GM18868 (cell line): ENCODE data around the gene BUD13.
"Not testable (repeated sequence)": the region's sequence is repeated elsewhere in the genome, so short reads cannot be mapped to it uniquely, and the experiment has no call there.

Experiments used
- ATAC-seq: cut with Tn5 transposase; IDR thresholded peaks from one replicate; pipeline ENCODE4 v1.9.1; 2021; ENCODE audit warnings: mild to moderate bottlenecking, moderate library complexity; ENCODE audit not compliant: unreplicated experiment

BUD13 gene

DNA sequence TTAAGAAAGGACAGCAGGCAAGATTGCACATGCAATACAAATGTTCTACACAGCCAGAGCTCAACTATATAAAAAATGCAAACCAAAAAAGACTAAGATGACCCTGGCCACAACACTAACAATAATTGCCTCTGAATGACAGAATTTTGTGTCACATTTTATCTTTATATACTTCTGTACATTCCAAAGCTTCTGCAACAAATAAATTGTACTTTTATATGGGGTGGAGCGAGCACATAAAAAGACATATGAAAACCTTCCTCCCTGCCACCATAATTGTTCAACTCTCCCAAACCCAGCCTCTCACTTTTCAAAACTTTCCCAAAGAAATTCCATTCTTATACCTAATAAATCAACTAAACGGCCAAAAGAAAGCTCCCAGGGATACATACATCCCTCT, 10.7 kb downstream of the BUD13 start:
- no peak for ATAC-seq

DNA sequence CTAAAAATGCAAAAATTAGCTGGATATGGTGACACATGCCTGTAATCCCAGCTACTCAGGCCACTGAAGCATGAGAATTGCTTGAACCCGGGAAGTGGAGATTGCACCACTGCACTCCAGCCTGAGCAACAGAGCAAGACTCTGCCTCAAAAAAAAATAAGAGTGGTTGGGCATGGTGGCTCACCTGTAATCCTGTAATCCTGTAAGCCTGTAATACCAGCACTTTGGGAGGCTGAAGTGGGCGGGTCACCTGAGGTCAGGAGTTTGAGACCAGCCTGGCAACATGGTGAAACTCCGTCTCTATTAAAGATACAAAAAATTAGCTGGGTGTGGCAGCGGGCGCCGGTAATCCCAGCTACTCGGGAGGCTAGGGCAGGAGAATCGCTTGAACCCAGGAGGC, 16.7 kb downstream of the BUD13 start:
- ATAC-seq = not testable (repeated sequence)

DNA sequence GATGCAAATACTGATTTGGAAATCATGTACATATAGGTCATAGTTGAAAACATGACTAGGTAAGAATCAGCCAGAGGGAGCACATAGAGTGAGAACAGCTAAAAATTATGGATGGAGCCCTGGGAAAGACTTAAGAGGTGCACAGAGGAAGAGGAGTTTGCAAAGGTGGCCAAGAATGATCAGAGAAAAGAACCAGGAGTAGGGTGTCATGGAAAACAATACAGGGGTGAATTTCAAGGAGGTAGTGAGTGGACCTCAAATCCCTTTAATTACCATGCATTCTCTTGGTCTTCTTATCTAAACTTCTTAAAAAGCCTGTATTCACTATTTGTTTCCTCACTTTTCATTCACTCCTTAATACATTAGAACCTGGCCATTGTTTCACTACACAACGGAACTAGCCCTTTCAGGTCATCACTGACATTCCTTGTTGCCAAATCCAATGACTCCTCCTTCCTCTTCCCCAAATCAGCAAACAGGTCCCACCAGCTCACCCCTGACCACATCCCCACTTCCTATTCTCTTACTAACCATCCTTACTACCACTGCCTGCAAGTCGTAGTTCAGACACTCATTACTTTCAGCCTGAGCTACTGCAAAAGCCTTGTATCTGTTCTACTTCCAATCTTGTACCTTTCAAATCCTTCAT, 22.6 kb downstream of the BUD13 start:
- ATAC-seq = no peak

DNA sequence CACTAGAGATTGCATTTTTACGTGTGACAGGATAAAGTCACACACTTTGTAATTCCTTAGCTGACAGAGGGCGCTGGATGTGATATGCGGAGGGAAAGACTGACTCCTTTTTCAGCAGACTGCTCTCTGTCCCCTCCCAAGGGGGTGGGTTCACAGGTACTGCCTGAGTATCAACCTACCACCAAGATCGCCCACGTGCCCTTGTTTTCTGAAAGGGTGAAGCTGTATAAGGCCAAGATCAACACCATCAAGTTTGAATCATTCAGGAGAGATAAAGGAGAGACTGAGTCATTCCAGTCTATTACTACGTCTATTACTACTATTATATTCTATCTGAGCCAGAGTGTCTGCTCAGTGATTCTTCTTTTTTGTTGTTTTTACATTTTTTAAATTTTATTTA, 30.7 kb downstream of the BUD13 start:
- no peak for ATAC-seq

DNA sequence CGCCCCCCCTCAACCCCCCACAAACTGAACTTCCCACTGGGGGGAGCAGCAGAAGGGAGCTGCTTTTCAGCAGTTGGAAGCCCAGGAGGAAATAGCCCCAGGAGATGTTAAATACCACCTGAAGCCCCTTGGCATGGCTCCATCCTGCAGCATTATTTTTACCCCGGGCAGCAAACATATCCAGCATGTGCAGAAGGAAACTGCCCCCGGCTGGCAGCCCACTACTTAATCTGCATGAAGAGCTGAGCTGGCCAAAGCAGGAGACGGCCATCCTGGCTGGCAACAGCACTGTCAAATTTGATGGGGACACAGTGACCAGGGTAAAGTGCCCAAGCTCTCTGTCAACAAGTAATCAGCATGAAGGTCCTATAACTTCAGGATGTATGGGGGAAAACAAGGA, 32.0 kb downstream of the BUD13 start:
- no peak for ATAC-seq

DNA sequence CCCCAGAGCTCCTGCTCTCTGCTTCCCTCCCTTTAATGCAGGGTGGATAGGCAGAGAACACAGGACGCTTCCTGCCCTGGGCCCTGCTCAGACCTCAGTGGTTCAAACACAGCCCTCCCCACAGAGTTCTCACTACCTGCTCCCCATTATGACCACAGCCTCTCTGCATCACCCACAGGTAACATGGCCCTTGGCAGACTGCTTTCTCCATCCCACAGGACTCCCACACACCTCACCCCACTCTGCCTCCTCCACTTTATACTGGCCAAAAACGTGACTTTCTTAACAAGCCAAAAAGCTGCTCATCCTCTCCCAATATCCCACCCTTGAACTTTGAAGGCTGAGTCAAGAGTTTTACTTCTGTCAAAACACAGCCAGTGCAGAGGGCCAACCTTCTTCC, 33.8 kb downstream of the BUD13 start:
- ATAC-seq = no peak

DNA sequence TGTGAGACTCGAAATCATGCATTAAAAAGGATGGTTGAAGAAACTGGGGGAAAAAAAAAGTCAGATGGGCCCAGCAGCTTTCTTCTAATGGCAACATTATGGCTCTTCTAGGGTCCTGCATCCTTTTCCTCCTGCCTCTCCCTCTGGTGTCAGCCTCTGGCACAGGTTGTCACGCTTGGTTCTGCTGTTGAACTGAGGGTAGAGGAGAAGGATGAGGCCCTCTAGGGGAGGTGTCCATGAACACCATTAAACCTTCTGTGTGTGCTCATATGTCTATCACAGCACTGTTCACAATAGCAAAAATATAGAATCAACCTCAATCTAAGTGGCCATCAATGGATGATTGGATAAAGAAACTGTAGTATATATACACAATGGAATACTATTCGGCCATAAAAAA, 36.0 kb downstream of the BUD13 start:
- no peak for ATAC-seq

DNA sequence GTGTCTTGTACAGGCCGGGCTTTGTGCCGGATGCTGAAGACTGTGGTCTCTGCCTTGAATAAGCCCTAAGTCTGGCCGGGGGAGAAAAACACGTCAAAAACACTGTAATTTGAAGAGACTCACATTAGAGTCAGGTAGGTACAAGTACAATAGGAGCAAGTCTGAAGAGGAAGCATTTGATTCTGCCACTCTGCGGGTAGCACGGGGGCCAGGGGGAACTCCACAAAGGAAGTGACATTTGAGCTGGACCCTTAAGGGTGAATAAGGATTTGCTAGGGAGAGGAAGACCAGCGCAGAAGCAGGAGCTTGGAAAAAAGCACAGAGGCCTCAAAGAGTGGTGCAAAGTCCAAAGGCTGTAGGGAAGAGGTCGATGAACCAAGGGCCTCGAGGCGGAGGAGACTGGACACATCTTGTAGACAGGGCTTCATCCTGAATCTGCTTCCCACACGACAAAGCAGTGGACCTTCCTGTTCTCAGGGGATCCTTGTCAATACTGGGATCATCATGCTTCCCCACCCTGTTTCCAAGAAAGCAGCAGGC, 38.7 kb downstream of the BUD13 start:
- no peak for ATAC-seq

DNA sequence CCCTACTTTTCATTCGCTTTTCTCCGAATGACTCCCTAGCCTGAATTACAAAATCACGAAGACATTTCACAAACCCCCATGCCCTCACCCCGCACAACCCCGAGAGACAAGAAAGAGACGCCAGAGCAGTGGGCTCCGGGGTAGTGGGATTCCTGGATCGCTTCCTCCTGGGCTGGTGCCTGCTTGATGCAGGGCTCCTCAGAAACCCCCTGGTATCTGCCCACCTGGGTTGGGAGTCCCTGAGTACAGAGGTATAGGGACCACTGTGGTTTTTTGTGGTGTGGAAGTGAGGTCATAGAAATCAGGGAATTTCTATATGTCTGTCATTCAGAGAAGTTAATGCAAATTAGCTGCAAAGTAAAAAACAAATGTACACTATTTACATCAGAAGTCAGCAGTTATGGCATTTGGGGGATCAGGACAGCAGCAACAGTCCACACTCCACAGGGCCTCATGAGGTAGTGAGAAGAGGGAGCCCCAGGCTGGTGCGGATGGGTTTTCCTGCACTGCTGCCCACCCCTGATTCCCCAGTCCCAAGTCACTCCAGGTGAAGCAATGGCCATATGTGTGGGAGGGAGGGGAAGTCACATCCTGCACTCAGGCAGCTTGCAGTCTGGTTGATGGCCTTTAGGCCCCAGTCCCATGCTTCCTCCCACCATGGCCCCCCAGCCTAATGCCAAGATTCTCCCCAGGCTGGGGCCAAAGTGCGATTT, 39.6 kb downstream of the BUD13 start:
- ATAC-seq = peak; percentile 46

DNA sequence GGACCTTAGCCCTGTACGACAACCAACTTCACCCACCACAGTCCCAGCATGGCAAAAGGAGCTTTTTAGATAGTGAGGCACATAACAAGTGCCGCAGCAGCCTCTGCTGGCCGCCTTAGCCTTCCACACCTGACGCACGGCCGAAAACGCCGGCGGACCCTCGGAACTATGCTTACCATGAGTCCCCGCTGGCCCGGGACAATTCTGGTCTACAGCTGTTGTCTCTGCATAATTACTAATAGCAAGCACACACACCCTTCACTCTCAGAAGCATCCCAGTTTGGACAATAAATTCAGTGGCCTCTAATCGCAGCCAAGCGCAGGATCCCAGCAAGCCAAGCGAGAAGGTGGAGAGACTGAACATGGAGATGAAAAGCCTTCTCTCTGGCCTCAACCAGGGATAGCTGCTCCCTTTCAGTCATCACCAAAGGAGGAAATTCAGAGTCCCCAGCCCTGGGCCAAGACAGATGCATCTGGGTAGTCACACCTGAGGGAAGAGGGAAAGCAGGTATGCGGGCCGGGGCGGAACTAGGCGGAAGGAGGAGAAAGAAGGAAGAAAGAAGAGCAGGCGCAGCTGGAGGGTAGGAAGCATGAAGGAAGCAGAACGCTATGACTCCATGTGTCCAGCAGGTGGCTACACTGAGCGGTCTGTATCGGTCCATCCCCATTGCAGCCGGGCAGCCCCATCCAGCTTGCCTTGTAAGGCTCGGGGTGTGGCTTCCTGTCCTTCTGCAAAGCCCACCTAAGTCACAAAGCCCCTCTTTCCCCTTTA, 40.3 kb downstream of the BUD13 start:
- ATAC-seq = peak; percentile 78

DNA sequence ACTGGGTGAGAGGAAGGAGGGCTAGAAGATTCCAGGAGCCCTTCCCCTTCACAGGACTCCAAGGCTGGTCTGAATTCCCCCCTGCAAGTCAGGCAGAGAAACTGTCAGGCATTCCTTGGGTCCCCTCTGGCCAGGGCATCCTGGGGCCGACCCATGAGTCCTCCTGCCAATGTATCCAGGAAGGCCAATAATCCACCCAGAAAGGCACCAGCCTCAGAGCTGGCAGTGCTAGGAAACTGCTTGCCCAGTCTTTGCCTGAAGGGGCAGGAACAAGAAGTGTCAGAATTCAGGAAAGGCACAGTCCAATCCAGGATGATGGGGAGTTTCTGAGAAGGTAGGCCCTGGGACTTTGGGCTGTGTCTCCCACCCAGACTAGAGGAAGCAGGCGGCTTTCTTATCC, 41.0 kb downstream of the BUD13 start:
- no peak for ATAC-seq

DNA sequence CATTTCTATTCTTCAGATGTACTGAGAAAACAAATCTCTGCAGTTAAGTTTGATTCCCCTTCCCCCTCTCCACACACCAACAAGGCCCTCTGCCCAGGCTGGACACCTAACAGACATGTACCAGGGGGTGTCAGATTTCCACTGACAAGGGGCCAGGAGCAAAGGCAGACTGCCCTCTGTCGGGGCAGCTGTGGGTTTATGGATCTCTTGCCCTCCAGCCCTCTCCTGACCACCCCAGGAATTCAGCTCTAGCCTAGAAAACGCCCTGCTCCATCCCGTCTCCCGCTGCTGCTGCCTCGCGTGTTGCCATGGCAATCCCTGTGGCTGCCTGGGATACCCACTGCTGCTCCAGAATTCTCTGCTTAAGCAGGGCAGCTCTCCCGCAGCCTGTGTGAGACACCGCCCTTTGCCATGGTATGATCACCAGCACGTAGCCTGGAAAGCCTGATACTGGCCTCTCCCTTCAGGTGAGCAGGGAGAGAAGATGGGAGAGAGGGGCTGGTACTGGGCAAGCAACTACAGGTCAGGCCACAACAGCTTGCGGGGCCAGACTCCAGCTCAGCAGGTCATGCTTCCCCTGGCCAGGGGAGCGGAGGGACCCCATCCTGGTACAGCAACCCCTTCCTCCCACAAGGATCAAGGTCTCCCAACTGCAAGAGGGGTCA, 41.6 kb downstream of the BUD13 start:
- no peak for ATAC-seq

DNA sequence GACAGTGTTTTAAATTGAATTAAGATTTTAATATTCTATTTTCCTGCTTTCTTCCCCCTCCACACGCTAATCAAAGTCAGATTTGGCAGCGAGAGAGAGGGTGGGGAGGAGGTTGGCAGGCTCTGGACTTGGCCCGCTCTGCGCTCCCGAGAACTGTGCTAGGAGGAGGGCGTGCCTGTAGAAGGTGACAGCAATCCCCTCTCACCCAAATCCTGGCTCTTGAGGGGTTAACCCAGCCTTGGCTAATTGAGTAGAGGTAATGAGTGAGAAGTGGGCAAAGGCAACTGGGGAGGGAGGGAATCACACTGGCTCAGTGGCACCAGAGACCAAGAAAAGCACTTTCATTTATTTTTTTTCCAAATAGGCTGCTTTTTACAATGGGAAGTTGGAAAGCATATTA, 42.2 kb downstream of the BUD13 start:
- no peak for ATAC-seq

DNA sequence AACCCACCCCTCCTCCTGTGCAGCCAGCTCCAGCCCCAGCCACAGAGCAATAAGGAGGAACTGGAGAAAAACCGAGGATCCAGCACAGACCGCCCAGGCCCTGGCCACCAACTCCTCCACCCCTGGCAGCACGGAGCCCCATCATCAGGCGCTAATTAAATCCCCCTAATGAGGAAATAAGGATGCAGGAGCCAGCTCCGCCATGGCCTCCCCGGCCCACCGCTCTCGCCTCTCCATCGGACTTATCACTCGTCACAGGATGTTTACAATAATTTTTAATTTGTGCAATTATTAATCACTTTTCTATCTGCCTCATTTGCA, 42.6 kb downstream of the BUD13 start:
- no peak for ATAC-seq

DNA sequence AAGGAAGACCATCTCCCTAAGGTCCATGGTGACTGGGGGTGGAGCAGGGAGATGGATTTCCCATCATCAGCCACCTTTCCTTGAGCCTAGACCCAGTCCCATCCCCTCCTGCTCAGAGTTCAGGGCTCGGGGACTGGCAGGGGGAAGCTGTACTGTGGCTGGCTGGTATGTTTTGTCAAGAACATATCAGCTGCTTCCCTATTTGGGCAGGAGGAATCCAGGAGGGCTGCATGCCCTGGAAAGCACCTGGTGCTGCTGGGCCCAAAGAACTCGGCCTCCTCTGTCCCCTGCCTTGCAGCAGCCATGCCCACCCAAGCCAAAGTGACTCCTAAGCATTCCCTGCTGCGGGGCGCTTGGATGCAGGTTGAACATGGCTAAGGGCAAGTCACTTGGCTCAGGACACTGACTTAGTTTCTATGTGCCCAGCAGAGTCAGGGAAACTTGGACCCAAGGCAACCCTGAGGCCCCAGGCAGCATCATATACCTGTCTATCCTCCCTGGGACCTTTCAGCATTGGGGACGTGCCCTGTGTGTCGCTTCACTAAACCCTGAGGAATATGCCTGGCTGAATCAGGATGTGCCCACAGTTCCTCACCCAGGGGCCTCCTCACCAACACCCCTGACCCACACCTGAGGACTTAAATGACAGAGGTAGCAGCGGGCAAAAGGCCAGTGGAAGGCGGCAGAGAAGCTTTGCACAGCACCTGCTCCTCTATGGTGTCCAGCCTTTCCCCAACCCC, 43.1 kb downstream of the BUD13 start:
- ATAC-seq = no peak

DNA sequence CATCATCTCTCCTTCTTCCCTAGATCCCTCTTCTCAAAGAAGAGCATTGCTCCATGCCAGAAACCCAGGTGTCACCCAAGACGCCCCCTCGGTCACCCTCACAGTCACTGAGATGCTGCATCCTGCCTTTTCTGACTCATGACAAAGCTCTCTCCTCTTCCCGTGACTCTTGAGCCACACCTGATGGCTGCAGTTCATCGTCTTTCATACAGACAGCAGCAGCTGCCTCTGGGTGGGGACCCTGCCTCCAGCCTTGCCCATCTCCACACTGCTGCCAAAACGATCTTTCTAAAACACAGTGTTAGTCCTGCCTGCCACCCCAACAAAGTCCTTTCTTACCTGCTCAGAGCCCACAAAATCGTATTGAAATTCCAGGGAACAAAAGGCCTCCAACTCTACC, 44.8 kb downstream of the BUD13 start:
- ATAC-seq = no peak

DNA sequence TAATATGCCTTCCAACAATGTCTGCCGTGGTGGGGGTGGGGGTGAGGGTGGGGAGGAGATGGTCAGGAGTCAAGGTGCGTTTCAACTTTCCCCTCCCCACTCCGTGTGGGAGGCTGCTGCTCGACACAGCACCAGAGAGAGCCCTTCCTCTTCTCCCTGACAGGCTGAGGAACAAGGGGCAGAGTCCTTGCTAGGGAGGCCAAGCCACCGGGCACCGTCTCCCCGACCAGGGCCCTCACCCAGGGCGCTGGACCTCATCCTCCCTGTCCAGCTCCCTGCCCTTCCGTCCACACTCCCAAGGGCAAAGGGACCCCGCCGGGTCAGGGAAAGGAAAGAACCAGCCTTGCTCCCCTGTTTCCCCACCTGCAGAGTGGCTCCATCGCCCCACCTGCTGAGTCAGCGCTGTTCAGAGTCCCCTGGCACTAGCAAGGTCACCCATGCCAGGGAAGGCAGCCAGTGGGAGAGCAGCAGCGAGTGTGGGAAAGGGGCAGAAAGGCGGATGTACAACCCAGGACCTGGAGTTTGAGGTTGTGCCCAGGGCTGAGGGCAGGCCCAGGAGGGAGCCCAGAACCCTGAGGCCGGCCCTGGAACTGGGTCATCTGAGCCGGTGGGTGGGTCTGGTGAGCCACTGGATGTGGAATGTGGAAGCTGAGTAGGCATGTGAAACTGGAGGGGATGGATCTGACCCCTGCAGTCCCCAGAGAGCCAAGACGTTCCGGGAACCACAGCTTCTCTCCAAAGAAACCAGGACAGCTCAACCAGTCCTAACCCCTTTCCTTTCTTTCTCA, 47.2 kb downstream of the BUD13 start:
- no peak for ATAC-seq

DNA sequence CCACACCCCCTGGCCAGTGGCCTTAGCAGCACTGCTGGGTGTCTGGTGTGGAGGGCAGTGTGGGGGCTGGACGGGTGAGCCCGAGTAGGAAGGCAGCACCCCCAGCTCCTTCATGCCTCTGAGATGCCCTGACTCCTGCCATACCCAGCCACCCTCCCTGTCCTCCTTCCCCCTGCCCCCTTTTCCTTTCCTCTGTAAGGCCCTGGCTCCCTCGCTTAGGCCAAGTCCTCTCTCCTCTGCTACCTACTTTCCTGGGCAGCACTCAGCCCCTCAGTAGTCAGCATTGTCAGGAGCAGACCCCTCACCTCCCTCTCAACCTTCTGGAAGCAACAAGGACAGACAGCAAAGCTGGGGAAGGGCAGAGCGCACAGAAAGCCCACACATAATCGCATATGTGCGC, 48.0 kb downstream of the BUD13 start:
- no peak for ATAC-seq

DNA sequence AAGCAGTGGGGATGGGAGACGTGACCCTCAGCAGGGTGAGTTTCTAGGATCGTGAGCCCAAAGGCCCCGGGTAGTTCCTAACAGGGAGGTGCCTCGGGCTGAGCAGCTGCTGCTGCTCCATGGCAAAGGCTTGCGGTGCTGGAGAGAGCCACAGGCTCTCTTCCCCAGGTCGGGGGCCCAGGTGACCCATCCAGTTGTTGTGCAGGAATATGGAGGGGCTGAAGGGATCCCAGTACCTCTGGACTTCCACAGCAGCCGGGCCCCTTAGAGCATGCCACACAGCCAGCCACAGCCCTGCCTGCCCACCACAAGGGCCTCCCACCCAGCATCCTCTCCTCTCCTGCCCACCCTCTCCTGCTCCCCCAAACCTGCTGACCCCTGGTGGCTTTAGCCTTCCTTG, 49.3 kb downstream of the BUD13 start:
- no peak for ATAC-seq

DNA sequence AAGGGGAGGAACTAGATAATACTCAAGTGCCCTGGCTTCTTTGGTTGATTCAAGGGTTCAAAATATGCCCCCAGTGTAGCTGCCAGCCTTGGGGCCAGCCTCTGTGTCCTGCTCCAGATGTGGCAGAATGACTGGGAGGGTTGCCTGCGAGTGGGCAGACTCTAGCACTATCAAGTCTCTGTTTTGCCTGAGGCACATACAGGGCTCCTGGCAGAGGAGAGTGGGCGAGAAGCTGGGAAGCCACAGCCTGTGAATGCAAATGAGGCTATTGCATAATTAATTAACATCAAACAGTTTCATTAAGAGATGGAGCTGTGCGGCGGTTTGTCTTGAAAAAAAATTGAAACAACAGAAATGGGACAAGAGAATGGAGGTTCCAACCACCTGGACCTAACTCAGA, 50.8 kb downstream of the BUD13 start:
- no peak for ATAC-seq
